COLO668 (cell line): ENCODE results near the gene NDUFB4.
"Not testable (repeated sequence)": the region's sequence is repeated elsewhere in the genome, so short reads cannot be mapped to it uniquely, and the experiment has no call there.

Source experiments
- DNase-seq: peaks from one replicate; lab custom pipeline; 2025; ENCODE audit not compliant: unreplicated experiment; lab: John Stamatoyannopoulos, UW

The NDUFB4 gene

GRCh38 chr3:120569222-120570057 lies 26.7 kb upstream of the NDUFB4 start:
- DNase-seq: no peak

- no peak for DNase-seq
These were observed 24.1 kb upstream of the NDUFB4 start for GRCh38 chr3:120572027-120572426.

GRCh38 chr3:120587332-120587975 lies 8.7 kb upstream of the NDUFB4 start:
- no peak for DNase-seq

- no peak for DNase-seq
These were observed 384 bp upstream of the NDUFB4 start for GRCh38 chr3:120595788-120596115.

- no peak for DNase-seq
These were observed 702 bp downstream of the NDUFB4 start for GRCh38 chr3:120596853-120597223.

GRCh38 chr3:120597445-120598049 lies 1.4 kb downstream of the NDUFB4 start:
- DNase-seq: no peak

- DNase-seq: no peak
These were observed 3.1 kb downstream of the NDUFB4 start for GRCh38 chr3:120599211-120599610.

- DNase-seq: no peak
These were observed 5.4 kb downstream of the NDUFB4 start for GRCh38 chr3:120601554-120601953.

- DNase-seq: no peak
These were observed 6.5 kb downstream of the NDUFB4 start for GRCh38 chr3:120602682-120603081.

GRCh38 chr3:120604382-120604781 lies 8.2 kb downstream of the NDUFB4 start:
- DNase-seq: no peak

- no peak for DNase-seq
These were observed 8.6 kb downstream of the NDUFB4 start for GRCh38 chr3:120604784-120605183.

GRCh38 chr3:120608506-120608905 lies 12.4 kb downstream of the NDUFB4 start:
- DNase-seq: no peak

- no peak for DNase-seq
These were observed 18.6 kb downstream of the NDUFB4 start for GRCh38 chr3:120614765-120615164.

GRCh38 chr3:120615847-120616609 lies 19.9 kb downstream of the NDUFB4 start:
- DNase-seq: no peak

GRCh38 chr3:120616745-120617144 lies 20.6 kb downstream of the NDUFB4 start:
- DNase-seq: not testable (repeated sequence)

- no peak for DNase-seq
These were observed 26.3 kb downstream of the NDUFB4 start for GRCh38 chr3:120622457-120622856.

GRCh38 chr3:120622870-120623726 lies 27.0 kb downstream of the NDUFB4 start:
- DNase-seq: peak; percentile 4

GRCh38 chr3:120623727-120624093 lies 27.6 kb downstream of the NDUFB4 start:
- no peak for DNase-seq

- no peak for DNase-seq
These were observed 29.0 kb downstream of the NDUFB4 start for GRCh38 chr3:120625159-120625586.

- no peak for DNase-seq
These were observed 38.4 kb downstream of the NDUFB4 start for GRCh38 chr3:120634539-120634938.
